RPMI8226 (cell line): ENCODE measurements around the gene GPR18.

Experiments used
- DNase-seq: peaks from one replicate; pipeline ENCODE4 v3.0.0-alpha.2; 2015

Gene GPR18

DNA sequence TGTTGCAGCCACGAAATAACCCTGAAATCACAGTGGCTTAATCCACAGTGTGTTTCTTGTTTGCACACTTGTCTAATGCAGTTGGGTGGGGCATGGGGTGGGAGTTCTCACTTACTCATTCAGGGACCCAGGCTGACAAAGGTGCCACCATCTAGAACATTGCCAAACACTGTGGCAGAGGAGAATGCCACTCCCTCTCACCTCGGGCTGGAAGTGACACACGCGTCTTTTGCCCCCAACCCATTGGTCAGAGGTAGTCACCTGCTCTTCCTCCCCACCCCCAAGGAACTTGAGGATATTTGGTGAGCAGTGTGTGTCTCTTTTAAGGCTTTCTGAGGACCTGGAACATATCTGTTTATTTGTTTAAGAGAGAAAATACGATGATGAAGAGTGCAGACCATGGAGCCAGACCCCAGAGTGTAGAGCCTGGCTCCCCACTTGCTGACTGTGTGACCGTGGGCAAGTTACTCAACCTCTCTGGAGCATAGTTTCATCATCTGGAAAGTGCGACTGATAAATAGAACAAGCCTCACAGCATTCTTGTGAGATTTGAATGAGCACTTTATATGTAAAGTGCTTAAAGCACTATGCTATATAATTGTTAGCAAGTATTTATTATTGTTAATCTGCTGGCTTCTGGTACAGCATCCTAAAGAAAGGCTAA, 31.6 kb upstream of the GPR18 start:
- no peak for DNase-seq

DNA sequence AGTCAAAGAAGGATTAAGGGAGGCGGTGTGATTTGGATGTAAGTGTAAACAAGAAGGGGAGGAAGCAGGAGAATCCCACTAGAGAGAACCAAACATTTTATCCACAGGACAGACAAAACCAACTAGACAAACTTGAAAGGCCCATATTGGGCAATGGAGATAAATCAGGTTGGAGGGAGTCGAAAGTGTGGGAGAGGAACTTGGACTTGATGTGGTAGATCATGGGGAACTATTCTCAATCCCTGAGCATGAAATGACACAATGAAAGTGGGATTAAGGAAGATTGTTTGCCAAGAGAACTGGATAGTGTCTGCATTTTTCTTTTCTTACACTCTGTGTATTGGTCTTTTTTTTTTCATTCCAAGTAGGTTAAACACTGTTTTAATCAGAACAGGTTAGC, 31.1 kb upstream of the GPR18 start:
- DNase-seq, result no peak

DNA sequence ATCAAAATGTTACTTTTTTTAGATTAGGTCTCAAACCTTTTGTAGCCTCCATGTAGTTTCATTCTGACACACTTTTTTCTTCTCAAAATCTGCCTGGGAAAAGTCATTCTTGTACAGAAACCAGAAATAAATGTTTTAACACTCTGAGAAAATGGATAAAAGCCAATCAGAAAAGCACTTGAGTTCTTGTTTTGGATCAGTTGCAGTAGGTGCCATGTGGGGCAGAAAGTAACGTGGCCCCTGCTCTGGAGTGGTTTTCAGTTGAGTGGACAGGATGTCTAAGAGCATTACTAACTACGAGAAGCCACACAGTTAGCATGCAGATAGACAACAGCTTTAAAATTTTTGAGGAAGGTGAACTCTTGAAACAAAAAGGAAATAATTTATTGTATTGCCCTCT, 29.9 kb upstream of the GPR18 start:
- DNase-seq, result no peak

DNA sequence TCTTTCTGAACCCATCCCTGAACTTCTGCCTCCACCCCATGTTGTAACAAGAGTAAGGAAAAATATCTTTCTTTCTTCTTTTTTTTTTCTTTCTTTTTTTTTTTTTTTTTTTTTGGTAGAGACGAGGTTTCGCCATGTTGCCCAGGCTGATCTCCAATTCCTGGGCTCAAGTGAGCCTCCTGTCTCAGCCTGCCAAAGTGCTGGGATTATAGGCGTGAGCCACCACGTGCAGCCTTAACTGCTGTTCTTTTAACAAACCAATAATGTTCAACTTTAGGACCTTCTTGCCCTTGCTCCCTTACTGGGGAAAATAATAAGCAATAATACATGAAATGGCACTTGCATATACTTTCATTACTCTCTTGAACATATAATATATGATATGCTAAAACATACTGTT, 29.4 kb upstream of the GPR18 start:
- no peak for DNase-seq

GRCh38 chr13:99285432-99286182, 27.4 kb upstream of the GPR18 start:
- DNase-seq, result no peak

DNA sequence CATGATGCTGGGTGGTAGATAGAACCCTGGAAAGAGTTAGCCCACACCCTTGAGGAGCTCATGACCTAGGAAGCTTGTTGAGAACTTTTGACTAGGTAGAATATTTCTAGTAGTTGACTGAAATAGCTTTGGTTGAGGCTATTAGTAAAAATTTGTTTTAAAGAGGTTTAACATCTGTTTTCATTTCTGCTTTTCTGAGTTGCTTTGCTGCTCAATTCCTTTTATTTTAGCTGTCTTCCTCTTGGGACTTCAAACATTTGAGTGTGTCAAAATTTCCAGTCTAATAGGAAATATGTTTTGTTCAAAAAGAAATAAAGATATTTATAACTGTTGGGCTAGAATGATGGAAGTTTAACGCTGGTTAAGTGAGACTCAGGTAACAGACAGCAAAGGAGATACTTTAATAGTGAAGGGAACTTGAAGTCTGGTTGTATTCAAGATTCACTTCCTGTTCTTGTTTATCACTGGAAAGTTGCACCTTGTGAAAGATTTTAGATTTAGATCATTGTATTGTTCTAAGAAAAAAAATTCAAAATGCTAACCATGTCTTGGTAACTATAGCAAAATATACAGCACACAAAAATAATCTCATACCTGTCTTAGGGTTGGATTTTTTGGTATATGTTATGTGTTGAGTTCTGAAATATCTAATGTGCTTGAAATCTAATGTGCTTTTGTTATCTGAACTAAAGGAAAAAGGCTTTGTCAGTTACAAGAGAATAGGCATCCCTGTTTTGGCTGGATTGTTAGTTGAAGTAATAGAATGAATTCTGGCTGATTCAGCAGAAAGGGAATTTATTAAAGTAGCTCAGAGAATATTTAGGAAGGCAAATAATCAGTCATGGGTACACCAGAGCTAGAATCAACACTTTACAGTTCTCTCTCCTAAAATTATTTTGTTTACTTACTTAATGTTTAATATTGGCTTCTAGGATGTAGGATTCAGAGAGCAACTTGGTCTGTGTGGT, 24.4 kb upstream of the GPR18 start:
- DNase-seq, result no peak

- DNase-seq, result peak; percentile 30
Measured at GRCh38 chr13:99281811-99282263, 23.7 kb upstream of the GPR18 start.

- no peak for DNase-seq
Measured at GRCh38 chr13:99280166-99280565, 22.0 kb upstream of the GPR18 start.

DNA sequence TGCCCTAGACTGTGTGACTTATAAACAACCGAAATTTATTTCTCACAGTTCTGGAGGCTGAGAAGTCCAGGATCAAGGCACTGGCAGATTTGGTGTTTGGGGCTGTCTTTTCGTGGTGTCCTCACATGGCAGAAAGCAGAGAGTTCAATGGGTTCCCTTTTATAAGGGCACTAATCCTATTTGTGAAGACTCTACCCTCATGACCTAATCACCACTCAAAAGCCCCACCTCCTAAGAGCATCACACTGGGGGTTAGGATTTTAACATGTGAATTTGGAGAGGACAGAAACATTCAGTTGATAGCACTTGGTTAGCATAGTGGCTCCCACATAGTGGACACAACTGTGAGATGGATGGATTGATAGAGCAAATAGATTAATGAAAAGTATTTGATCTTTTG, 21.5 kb upstream of the GPR18 start:
- no peak for DNase-seq

DNA sequence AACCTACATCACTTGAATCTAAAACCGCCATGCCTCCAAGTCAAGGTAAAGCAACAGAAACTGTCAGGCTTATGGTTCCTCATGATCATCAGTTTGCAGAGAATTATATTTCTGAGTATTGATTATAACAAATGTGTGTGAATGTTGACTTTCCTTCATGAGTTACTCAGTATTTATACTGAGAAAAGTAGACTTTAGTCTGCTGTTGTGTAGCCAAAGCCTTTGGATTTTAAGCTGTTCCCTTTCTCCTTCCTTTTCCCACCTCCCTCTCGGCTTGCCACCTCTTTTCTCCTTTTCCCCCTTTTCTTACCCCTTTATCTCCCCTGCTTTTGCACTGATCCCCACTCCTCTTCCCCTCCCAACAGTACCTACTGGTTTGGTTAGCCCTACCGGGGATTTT, 20.7 kb upstream of the GPR18 start:
- no peak for DNase-seq

GRCh38 chr13:99278200-99278599, 20.0 kb upstream of the GPR18 start:
- DNase-seq, result no peak

DNA sequence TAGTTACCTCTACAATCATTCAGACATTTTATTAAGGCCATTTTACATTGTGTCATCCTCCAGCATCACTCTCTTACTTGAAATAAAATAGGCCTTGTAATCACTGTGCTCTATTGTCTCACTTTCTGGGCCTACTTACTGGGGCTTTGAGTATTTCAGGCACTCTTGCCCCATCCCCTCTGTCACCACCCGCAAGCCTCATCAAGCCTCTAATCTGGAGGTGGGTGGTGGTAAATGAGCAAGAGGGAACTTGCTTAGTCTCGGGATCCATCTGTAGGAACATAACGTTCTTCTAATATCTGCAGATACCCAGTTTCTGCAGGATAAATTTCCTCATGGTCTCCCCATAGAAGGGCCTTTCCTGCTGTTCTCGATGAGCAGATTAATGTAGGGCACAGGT, 19.4 kb upstream of the GPR18 start:
- DNase-seq, result no peak

DNA sequence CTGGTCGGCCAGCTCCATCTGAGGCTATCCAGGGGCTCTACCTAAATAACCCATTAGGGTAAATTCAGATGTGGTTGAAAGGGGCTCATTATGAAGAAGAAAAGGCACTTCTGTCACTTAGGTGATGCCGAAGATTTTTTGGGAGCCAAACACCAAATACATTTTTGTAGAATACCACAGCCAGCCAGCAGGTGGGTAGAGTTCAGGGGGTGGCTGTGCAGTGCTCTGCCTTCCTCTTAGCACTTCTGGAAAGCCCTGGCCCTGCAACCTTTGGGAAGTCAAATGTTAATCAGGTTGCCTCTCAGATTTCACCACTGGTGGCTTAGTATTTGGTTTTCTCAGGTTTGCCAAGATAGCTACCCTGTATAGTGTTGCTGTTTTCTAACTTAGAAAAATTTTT, 18.5 kb upstream of the GPR18 start:
- DNase-seq, result no peak

- peak; percentile 6 for DNase-seq
Measured at GRCh38 chr13:99275093-99275469, 16.9 kb upstream of the GPR18 start.

- no peak for DNase-seq
Measured at GRCh38 chr13:99273128-99273527, 14.9 kb upstream of the GPR18 start.

DNA sequence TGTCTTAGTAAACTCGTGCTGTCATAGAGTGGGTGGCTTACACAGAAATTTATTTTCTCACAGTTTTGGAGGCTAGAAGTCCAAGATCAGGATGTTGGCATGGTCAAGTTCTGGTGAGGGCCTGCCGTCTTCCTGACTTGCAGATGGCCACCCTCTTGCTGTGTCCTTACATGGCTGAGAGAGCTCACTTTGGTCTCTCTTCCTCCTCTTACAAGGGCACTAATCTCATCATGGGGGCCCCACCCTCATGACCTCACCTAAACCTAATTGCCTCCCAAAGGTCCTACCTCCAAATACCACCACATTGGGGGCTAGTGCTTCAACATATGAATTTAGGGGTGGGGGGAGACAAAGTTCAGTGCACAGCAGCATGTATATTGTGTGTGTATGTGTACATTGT, 14.3 kb upstream of the GPR18 start:
- no peak for DNase-seq

GRCh38 chr13:99271249-99271648, 13.1 kb upstream of the GPR18 start:
- DNase-seq, result no peak

- DNase-seq, result no peak
Measured at GRCh38 chr13:99270518-99270917, 12.3 kb upstream of the GPR18 start.

DNA sequence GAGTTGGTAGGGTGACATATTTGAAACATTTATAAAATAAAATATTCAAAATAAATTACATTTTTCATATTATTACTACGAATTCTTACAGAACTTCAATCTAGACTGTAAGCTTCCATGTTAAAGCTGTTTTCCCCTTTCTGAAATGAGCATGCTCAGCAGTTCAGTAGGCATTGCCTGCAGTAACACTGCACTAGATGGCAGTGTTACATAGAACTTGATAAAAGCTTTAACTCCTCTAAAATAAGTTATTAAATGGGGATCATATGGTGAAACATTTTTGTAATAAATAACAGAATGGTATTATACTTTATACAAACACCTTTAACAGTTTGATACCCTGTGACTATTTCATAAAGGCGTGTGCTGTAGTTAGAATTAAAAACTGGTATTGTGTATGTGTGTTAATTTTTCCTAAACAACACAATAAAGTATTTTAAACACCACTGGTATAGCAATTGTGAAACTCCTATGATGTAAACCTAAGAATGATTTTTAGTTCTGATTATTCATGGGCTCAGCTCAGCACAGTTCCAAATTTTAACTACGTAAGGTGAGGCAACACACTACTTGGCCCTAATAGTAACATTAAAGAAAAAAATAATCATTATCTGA, 11.6 kb upstream of the GPR18 start:
- peak; percentile 49 for DNase-seq

DNA sequence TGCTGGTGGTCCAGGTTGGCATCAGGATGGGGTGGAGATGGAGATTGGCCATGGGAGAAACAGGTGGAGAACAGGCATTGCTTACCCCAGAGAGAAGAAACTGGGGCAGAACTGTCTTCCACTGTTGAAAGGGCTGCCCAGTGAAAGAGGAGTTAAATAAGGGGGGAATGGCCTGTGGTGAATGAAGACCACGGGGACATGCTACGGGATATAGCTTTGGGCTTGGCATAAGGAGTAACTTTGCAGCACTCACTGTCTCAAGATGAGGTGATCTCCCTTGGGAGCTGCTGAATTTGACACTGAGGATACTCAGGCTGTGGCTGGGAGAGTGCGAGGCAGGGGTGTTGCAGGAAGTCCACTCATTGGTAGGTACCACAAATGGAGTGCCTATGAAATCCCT, 10.6 kb upstream of the GPR18 start:
- no peak for DNase-seq

DNA sequence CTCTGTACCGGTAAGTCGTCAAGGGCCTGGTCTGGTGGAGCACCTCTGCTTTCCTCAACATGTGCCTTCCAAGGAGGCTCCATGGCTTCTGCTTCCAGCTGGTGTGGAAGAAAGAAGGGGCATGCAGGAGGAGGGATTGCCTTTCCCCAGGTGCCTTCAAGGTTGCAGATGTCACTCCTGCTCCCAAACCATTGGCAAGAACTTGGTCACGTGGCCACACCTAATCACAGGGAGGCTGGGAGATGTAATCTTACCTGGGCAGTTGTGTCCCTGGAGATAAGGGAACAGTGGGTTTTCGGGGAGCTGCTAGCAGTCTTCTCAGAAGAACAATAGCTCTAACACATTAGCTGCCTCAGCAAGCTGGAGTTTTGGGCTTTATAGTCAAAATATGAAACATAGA, 9.7 kb upstream of the GPR18 start:
- no peak for DNase-seq

- DNase-seq, result no peak
Measured at GRCh38 chr13:99266827-99267226, 8.6 kb upstream of the GPR18 start.

DNA sequence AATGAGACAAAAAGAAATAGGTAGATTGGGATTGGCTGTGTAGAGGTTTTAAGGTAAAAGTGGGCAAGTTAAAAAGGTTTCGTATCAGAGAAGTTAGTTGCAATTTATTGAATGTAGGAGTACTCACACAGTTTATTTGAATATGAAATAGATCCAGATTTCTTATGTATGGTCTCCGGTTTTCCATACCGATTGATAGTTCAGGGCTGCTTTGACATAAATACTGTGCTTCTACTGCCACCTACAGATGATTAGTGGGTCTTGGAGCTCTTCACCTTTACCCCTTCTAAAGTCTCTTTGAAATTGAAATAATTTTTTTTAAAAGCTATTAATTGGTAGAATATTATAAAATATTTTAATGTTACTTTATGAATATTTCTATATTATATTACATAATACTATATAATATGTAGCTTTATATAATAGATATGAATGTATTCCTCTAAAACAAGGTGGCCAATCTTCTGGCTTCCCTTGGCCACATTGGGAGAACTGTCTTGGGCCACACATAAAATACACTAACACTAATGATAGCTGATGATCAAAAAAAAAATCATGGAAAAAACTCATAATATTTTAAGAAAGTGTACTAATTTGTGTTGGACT, 7.7 kb upstream of the GPR18 start:
- peak; percentile 41 for DNase-seq
